KBM-7 (cell line): ENCODE data around the gene TCEA2.

Experiments
- DNase-seq: peaks from one replicate; pipeline ENCODE4 v3.0.0-alpha.2; 2015
- in situ Hi-C: fragments of 300-500 bp; cut with MboI; formaldehyde crosslinking; loops from 2 replicates; pipeline ENCODE4 v1.14.3; 2020; ENCODE audit warnings: low sequenced_read_pairs, low pct_unique_long_range_greater_than_20kb, mixed read lengths

Gene TCEA2

DNA sequence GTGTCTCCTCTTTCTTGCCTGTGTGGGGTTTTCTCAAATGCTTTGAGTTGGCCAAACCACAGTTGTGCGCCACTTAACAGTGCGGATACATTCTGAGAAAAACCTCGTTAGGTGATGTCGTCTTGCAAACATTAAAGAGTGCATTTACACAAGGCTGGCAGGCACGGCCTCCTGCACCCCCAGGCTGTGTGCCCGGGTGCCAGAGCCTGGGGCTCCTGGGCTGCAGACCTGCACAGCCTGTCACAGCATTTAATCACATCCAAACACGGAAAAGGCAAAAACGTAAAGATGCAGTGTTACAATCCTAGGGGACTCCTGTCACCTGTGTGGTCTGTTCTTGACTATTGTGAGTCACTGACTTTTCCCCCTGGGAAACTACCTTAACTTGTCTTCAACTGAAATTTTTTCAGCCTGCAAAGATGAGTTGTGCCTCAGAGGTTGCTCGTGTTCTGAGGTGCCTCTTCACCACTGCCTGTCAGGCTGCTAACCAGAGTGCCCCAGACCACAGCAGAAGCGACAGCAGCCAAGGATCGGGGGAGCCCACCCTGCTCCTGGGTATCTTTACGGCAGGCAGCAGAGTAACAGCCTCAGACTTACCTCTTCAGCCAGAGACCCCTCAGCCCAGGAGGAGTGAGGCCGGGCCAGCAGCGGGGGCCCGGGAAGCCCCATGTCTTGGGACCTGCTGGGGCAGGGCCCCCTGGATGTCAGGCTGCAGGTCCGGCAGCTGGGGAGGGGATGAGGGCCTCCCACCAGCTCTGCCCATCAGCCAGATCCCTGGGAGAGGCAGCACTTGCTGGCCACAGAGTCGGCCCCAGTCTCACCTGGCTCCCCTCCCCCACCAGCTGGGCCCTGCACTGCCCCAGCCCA lies 27.7 kb upstream of the TCEA2 start:
- DNase-seq = no peak
- in situ Hi-C loops = no loop called here

DNA sequence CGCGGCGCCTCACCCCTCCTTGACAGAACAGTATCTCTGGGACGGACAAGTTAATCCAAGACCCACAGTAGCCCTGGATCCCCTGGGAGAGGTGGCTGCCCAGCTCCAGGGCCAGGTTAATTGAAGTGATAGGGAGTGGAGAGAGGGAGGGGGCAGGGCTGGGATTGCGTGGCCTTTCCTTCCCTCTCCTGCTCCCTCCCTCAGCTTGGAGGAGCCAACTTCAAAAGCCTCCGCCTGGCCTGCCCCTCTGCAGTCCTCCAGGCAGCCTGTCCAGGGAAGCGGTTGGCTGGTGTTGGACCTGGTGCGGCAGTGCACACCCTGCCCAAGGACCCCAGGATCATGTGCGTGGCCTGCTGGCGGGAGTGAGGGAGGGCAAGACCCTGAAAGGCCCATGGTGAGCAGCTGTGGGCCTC lies 27.1 kb upstream of the TCEA2 start, which contains the start of gene C20orf204:
Gene C20orf204, plus strand, starts transcription at position 250 of the 413 bp plus-strand sequence. Its CDS starts 142 bp downstream, at position 392.
- in situ Hi-C loops = no loop called here

DNA sequence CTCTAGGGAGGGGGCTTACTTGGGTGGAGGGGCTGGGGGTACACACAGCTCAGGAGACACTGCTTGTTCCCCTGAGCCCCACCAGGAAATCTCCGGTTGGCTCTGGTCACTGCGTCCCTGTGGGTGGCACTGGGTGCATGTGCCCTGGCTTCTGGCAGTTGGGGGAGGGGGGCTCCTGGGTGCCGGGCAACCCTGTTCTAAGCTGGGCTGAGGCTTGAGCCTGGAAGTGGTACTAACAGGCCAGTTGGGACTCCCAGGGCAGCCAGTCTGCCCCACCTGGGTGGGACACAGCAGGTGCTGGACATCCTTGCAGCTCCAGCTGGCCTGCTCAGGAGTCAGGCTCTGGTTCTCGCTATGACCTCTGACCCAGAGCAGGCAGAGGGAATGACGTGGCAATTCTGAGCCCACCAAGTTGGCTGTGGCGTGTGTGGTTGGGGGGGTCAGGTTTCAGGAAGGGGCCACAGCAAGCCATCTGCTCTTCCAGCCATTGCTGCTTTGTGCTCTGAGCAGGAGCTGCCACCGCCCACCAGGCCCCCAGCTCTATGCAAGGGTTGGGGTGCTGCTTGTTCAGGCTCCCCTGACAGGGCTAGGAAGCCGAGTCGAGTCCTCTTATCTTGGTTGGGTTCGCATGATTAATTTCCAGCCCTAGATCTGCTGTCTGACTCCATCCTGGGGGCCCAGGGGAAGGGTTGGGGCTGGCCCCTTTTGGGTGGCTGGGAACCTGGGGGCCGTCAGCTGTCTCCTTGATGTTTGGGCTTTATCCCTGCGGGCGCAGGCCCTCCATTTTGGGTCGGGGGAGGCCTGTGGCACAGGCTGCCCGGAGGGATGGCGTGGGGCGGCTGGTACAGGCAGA lies 26.4 kb upstream of the TCEA2 start:
- peak; percentile 31 for DNase-seq
- in situ Hi-C loops = no loop called here

More for the DNA sequence above, 27.1 kb upstream of the TCEA2 start, which contains the start of gene C20orf204:
- DNase-seq = no peak

DNA sequence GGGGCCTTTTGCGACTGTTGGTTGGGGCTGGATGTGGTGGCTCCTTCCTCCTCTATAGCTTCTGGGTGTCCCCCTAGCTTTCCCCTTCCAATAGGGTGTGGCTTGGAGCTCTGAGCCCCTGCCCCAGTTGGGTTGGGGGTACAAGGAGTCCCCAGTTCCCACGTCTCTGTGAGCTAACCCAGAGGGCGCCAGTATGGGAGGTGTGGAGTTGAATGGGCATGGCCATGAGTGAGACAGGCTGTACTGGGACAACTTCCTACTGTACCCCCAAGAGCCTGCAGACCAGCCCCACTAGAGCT lies 25.9 kb upstream of the TCEA2 start:
- no peak for DNase-seq
- in situ Hi-C loops = no loop called here

DNA sequence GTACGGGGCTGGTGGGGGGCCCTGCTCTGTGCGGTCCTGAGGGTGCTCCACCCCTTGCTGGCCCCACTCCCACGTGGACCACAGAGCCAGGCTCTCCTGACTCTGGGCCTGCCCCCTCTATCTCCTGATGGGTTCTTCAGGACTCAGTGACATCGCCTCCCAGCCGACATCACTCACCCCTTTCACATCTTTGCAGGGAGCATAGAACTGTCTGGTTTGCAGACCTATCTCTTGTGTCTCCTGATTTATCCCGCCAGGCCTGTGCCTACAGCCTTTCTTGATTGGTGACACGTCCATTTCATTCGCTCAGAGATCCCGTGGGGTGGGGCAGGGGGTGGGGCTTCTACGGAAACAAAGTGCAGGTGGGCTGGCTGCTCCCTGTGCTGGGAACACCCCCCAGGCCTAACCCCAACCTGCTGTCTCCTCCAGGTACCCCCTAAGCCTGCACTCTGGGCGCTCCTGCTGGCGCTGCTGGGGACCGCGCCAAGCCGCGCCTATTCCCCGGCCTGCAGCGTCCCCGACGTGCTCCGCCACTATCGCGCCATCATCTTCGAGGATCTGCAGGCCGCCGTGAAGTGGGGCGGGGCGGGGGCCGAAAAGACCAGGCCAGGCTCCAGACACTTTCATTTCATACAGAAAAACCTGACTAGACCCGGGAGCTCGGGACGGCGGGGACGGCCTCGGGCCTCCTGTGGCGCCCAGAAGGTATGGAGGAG lies 25.3 kb upstream of the TCEA2 start:
- no peak for DNase-seq
- in situ Hi-C loops = no loop called here

DNA sequence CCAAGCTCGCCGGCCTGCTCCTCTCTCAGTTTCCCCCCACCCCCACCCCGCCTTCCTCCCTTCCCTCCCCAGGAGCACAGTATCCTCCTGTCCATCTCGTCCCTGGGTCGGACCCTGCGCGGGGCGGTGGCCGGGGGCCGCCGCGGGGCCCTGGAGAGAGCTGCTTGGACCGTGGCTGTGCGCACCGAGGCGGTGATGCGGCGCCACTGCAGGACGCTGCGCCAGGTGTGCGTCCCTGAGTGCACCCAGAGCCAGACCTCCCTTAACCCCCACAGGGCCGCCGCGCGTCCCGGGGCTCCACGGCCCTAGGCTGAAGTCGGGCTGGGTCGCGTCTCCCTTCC lies 24.8 kb upstream of the TCEA2 start:
- no peak for DNase-seq
- in situ Hi-C loops = no loop called here

DNA sequence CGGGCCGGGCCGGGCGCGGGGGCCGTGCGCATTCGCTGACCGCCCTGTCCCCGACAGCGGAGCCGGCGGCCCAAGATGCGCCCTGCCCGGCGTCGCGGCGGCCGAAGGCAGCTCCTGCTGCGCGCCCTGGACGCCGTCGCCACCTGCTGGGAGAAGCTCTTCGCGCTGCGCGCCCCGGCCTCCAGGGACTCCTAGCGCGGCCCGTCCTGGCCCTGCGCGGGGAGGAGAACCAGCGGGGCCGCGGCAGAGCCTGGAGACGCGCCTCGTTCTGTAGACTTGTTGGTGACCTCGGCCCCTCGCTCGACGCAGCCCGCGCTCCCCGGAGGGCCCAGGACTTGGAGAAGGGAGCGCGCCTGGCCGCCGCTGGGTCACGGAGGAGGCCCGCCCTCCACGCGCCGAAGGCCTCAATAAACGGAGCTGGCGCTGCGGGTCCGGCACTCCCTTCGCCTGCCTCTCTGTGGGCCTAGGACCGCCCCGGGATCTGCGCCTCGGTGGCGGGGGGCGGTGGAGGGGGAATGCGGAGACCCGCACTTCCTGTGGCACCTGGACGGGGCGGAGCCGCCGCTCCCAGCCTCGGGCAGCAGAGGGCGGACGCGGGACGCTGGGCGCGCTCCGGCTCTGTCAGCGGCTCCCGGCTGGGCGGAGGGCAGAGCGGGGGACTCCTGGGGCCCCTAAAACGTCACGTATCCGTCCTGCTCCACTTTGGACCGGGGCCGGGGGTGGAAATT lies 24.3 kb upstream of the TCEA2 start:
- DNase-seq = peak; percentile 76
- in situ Hi-C loops = no loop called here

DNA sequence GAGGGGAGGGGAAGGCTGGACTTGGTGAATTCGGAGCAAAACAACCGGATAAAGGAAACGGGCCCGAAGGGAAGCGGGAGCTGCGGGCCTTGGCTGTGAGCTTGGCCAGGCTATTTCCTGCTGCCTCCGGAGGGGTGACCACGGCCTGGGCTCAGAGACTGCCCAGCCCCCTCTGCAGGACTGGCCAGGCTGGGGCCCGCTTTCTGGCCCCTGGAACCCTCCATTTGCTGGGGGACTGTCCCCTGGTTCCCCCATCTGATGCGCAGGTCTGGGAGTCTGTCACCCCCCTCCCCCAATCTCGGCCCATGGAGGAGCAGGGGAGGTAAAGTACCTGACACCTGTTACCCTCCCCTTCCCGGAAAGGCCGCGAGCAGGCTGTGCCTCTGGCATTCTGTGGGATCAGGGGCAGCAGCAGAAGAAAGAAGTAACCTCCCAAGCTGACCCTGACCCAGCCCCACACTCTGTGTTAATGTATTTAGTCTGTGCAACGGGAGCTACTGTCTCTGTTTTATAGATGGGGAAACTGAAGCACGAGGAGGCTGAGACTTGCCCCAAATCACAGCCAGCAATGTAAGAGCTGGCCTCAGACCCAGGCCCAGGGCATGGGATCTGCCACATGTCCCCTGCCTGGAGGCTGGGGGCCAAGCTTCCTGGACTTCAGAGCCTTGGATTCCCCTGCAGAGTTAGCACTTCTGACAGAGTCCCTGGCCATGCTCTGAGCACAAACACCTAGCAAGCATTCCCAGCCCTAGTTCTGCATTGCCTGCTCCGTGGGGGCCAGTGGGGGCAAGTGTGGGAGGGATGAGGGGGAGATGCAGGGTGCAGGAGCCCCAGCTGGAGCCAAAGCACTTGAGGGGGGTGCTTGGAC lies 23.5 kb upstream of the TCEA2 start:
- in situ Hi-C loops = no loop called here
- no peak for DNase-seq

DNA sequence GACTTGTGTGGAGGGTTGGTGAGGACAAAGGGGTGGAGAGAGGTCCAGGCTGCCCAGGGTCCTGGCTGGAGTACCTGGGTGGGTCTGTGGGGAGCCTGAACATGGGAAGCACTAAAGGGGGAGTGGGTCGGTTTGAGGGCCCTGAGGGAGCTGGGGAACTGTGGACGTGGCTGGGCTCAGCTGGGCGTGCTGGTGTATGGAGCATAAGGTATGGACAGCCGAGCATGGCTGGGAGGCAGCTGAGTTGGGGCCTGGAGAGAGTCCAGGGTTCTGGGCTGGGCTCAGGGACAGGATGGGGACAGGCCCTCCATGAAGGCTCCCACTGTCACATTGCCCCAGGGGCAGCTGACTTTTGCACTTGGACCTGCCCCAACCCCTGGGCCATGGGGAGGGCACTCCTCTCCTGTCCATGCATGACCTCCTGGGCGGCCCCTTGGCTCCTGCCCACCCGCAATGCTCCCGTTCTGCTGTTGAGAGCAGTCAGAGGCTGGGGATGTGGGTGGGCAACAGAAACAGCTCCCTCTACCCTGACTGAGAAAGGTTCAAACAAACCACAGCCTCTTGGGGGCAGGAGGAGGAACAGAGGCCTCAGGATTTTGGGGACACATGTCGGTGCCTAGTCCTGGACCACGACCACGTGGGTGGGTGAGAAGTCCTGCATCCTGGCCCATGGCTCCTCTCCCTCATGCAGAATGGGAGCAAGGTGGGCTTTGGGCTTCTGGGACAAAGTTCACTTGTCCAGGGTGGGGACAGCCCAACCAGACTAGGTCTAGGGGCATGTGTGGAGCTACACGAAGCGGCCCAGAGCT lies 22.6 kb upstream of the TCEA2 start:
- no peak for DNase-seq
- in situ Hi-C loops = no loop called here

DNA sequence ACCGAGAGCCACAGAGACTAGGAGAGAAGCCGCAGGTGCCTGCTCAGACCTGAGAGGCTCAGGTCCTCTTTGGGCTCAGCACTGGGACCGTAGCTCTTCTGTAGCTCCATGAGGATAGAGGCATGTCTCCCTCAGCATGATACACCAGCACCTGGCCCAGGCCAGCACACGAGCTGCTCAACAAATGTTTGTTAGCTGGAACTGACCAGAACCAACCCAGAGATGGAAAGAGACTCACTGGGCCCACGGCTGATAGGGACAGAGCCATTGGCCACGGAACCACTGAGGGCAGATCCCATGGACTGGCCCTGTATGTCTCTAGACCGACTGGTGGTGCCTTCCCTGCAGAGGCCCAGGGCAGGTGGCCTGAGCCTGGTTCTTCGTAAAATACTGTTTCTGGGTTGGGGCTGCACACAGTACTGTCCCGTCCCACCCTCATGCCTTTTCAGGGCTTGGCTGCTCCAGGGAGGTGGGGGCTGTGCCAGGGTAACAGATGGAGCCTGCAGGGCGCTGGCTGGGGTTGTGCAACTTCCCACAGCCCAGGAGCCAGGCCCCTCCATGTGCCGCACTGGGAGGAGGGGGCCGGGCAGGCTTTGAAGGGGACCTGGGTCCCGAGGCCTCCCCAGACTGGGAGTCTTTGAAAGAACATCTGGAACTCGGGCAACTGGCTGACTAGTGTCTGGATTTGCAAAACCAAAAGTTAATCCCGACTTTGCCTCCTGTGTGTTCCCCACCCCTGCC lies 21.8 kb upstream of the TCEA2 start:
- DNase-seq = peak; percentile 66
- in situ Hi-C loops = no loop called here

DNA sequence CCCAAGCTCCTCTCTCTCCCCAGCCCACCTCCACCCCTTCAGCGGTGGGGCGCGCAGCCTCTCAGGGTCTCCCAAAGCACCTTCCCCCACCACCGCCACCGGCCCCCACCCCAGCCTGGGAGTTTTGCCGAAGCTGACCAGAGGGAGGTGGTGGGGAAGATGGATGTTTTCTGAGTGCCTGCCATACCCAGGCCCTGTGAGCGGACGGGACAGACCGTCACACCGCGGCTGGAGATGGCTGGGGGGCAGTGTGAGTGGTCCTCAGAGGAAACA lies 21.3 kb upstream of the TCEA2 start:
- DNase-seq = no peak
- in situ Hi-C loops = no loop called here

DNA sequence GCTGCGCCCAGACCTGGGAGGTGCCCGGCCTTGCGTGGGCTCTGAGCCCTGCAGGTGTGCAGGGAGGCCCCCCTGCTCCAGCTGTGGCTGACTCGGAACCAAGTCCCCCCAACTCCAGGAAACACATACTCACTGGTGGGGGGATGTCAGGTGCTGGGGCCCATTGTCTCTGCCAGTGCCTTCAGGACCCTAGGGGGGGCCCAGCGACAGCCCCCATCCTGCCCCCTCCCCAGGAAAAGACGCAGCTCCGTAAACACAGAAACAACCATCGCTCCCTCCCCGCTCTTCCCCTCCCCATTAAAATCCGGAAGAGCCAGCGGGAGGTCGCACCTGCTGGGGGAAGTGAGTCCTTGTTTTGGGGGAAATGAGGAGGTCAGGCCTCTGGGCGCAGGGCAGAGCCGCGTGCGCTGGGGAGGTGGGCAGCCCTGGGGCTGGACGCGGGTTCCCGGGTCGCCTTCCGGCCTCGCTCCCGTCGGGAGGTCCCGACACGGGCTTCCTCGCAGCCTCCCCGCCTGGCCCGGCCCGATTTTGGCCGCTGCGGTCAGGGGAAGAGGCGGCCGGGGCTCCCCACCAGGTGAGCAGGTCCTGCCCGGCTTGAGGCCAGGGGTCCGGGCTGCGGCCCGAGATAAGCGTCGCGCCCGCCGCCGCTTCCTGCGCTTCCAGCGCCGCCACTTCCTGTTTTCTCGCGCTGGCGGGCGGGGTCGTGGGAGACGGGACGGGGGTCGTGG lies 20.8 kb upstream of the TCEA2 start:
- peak; percentile 48 for DNase-seq
- in situ Hi-C loops = no loop called here

DNA sequence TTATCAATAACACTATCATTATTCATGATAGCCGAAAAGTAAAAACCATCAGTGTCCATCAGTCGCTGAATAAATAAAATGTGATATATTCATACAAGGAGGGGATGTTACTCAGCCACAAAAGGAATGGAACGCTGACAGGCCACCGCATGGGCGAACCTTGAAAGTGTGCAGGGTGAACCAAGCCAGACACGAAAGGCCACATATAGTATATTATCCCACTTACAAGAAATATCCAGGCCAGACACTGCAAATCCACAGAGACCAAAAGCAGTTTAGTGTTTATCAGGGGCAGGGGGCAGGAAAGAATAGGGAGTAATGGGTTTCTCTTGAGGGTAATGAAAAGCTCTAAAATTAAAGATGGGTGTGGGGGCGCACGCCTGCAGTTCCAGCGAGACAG lies 19.2 kb upstream of the TCEA2 start:
- DNase-seq = no peak
- in situ Hi-C loops = no loop called here

DNA sequence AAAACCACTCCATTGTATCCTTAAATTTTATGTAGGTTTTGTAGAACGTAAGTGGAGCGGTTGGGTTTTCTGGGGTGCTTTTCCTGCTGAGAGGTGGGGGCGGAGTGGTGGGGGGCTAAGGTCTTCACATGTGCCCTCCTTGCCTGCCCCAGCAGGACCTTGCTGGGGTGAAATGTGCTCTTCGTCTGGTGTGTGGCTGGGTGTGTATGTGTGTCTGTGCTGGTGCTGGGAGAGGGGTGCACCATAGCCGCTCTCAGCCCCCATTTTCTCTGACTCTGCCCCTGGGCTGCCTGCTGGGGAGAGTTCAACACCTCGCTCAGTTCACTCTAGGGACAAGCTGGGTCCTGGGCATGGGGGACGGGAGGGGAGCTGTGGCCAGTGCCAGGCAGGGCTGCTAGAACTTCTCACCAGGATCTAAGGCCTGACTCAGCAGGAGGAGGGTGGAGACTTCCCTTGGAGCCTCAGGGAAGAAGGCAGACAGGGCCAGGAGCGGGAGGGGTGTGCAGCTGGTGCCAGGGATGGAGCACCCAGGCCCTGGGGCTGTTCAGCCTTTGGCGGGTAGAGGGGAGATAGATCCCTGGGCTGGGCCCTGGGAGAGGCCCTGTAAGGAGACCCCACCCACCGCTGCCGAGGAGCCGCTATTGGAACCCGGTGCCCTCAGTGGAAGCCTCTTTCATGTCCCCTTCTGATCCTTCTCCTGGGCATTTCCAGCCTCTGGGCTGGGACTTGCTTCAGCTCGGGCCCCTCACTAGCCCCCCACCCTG lies 18.3 kb upstream of the TCEA2 start:
- in situ Hi-C loops = no loop called here
- no peak for DNase-seq

DNA sequence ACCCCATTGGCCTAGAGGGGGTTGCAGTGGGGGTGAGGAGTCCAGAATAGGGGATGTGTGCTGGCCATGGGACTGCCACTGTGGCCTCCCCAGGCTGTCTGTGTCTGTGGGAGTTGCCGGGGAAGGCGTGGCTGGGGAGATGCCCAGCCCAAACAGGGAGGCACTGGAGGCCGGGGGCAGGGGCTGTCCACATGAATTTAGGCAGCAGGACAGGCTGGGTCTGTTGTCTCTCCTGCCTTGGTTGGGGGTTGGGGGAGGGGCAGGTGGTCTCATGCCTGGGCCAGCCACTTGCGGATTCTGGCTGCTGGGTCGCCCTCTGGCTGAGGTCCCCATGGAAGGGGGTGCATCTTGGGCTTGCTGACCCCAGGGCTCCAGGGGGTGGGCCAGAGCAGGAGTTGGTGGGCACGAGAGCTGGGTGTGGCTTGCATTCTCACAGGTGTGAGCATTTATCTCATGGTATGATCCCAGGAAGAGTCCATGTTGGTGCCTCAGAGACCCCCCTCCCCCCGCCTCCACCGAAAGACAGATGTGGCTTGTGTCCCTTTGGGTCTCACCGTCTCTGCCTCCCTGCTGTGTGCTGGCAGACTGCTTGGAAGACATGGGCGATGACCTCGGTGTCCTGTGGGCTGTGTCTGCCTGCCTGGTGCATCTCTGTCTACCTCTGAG lies 17.5 kb upstream of the TCEA2 start:
- no peak for DNase-seq
- in situ Hi-C loops = no loop called here

DNA sequence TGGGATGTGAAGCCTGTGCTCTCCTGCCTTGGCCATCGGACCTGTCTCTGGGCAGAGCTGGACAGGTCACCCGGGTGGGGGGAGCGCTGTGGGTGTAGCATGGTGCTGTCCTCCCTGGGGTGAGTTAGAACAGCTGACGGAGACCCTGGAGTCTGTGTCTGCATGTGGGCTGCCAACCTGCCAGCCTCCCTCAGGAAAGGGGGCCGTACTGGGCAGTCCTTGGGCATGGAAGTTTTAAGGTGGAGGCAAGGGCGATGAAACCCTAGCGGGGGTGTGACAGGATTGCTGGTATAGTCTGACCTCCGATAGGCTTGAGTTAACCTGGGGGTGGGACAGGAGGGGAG lies 16.0 kb upstream of the TCEA2 start:
- no peak for DNase-seq
- in situ Hi-C loops = no loop called here
